Trophoblast cell (in vitro differentiated cells and primary cell): ENCODE measurements around the gene MCCC1.

Experiments used
- DNase-seq, 2 donors: peaks; one replicate each; pipeline ENCODE4 v3.0.0-alpha.2; 2016
- H2AFZ ChIP-seq: 2 replicates; pipeline ENCODE4 v1.6.1; 2013; ENCODE audit warnings: low read length, moderate library complexity, mild to moderate bottlenecking; ENCODE audit not compliant: insufficient read depth, poor library complexity
- H2AK5ac ChIP-seq: 2 replicates; pipeline ENCODE4 v1.6.1; 2013; ENCODE audit warnings: mild to moderate bottlenecking, low read length
- H2BK120ac ChIP-seq: 2 replicates; pipeline ENCODE4 v1.6.1; 2013; ENCODE audit warnings: low read length, mild to moderate bottlenecking, moderate library complexity; ENCODE audit not compliant: insufficient read depth, poor library complexity
- H2BK12ac ChIP-seq: 2 replicates; pipeline ENCODE4 v1.6.1; 2013; ENCODE audit warnings: mild to moderate bottlenecking, low read length, moderate library complexity
- H2BK5ac ChIP-seq: 2 replicates; pipeline ENCODE4 v1.6.1; 2013; ENCODE audit warnings: low read length, low read depth, moderate library complexity, mild to moderate bottlenecking; ENCODE audit not compliant: poor library complexity
- H3K14ac ChIP-seq: 2 replicates; pipeline ENCODE4 v1.6.1; 2013; ENCODE audit warnings: mild to moderate bottlenecking, low read length
- H3K18ac ChIP-seq: 2 replicates; pipeline ENCODE4 v1.6.1; 2013; ENCODE audit warnings: mild to moderate bottlenecking, low read length
- H3K23ac ChIP-seq: 2 replicates; pipeline ENCODE4 v1.6.1; 2013; ENCODE audit warnings: low read length
- H3K27ac ChIP-seq: 2 replicates; pipeline ENCODE4 v1.5.1; 2013; ENCODE audit warnings: low read depth, mild to moderate bottlenecking, inconsistent platforms, low read length, moderate library complexity
- H3K27me3 ChIP-seq: 2 replicates; pipeline ENCODE4 v1.6.1; 2013; ENCODE audit warnings: inconsistent platforms, mild to moderate bottlenecking, low read length, moderate library complexity; ENCODE audit not compliant: insufficient read depth
- H3K36me3 ChIP-seq, 2 experiments: 1 replicate in 1 of 2; 2 replicates in 1 of 2; pipeline ENCODE4 v1.6.1; 2013; ENCODE audit warnings: low read length in 2 of 2, mild to moderate bottlenecking in 2 of 2, moderate library complexity in 1 of 2; ENCODE audit not compliant: insufficient read depth in 2 of 2, control insufficient read depth in 1 of 2
- H3K4ac ChIP-seq: 2 replicates; pipeline ENCODE4 v1.6.1; 2013; ENCODE audit warnings: low read depth, mild to moderate bottlenecking, low read length, moderate library complexity
- H3K4me1 ChIP-seq, 2 experiments: 1 replicate in 1 of 2; 2 replicates in 1 of 2; pipeline ENCODE4 v1.6.1; 2013; ENCODE audit warnings: low read length in 2 of 2, mild to moderate bottlenecking in 2 of 2, moderate library complexity in 1 of 2; ENCODE audit not compliant: insufficient read depth in 2 of 2, control insufficient read depth in 1 of 2
- H3K4me2 ChIP-seq: 2 replicates; pipeline ENCODE4 v1.6.1; 2013; ENCODE audit warnings: inconsistent platforms, mild to moderate bottlenecking, low read length, moderate library complexity
- H3K4me3 ChIP-seq: 2 replicates; pipeline ENCODE4 v1.5.1; 2013; ENCODE audit warnings: mild to moderate bottlenecking, low read depth, low read length, inconsistent platforms
- H3K79me1 ChIP-seq: one replicate; pipeline ENCODE4 v1.6.1; 2013; ENCODE audit warnings: low read length
- H3K79me2 ChIP-seq: 2 replicates; pipeline ENCODE4 v1.6.1; 2013; ENCODE audit warnings: low read length, mild to moderate bottlenecking; ENCODE audit not compliant: control insufficient read depth, insufficient read depth, poor library complexity
- H3K9ac ChIP-seq: 2 replicates; pipeline ENCODE4 v1.6.1; 2013; ENCODE audit warnings: mild to moderate bottlenecking, low read length
- H3K9me3 ChIP-seq: 2 replicates; pipeline ENCODE4 v1.6.1; 2013; ENCODE audit warnings: low read depth, mild to moderate bottlenecking, control low read depth, inconsistent platforms, low read length; ENCODE audit not compliant: insufficient read depth
- H4K12ac ChIP-seq: 2 replicates; pipeline ENCODE4 v1.6.1; 2013; ENCODE audit warnings: low read depth, mild to moderate bottlenecking, low read length, moderate library complexity
- H4K8ac ChIP-seq: 2 replicates; pipeline ENCODE4 v1.6.1; 2013; ENCODE audit warnings: low read depth, mild to moderate bottlenecking, low read length, moderate library complexity
- H4K91ac ChIP-seq: one replicate; pipeline ENCODE4 v1.6.1; 2013; ENCODE audit warnings: low read depth, mild to moderate bottlenecking, low read length, moderate library complexity
- WGBS: extraction: QIAGEN DNeasy Blood & Tissue Kit; methylation state at CpG from one replicate; pipeline ENCODE4 v1.1.7; 2013; ENCODE audit warnings: missing lambda C conversion rate; ENCODE audit not compliant: insufficient read length, insufficient coverage; ENCODE audit errors: extremely low coverage; 5-methylcytosine and 5-hydroxymethylcytosine counted together

Gene MCCC1

GRCh38 chr3:183129243-183129642, 29.9 kb upstream of the MCCC1 start:
- Histone ChIP-seq H2BK120ac (no peak overlapping the region), H3K79me2 (no peaks in the 10 kb centered on the region), H3K9me3 (no peaks in the 10 kb centered on the region), H2BK5ac (no peak overlapping the region), H3K9ac (no peak overlapping the region), H4K12ac (no peak overlapping the region), H2BK12ac (no peak overlapping the region), H3K4me1 (no peaks in the 10 kb centered on the region), H3K4me3 (no peak overlapping the region), H3K36me3 (no peaks in the 10 kb centered on the region), H3K79me1 (no peaks in the 10 kb centered on the region), H2AFZ (no peak overlapping the region), H3K23ac (no peak overlapping the region), H3K4ac (no peak overlapping the region), H2AK5ac (no peak overlapping the region), H3K18ac (no peak overlapping the region), H3K27ac (no peak overlapping the region), H3K14ac (no peak overlapping the region), H3K4me2 (no peak overlapping the region), H4K8ac (no peak overlapping the region), H4K91ac (no peak overlapping the region), H3K27me3 (no peaks in the 10 kb centered on the region)
- WGBS: no CpG with 5 or more reads among the region's 1 CpG
- no peak for DNase-seq

- Histone ChIP-seq H3K4me1 (no peaks in the 10 kb centered on the region), H2AK5ac (no peak overlapping the region), H4K12ac (no peak overlapping the region), H3K9ac (no peak overlapping the region), H3K14ac (no peak overlapping the region), H2AFZ (no peak overlapping the region), H2BK120ac (no peak overlapping the region), H3K79me2 (no peaks in the 10 kb centered on the region), H3K4me3 (no peak overlapping the region), H3K36me3 (no peaks in the 10 kb centered on the region), H3K9me3 (no peaks in the 10 kb centered on the region), H2BK12ac (no peak overlapping the region), H3K4ac (no peak overlapping the region), H3K79me1 (no peaks in the 10 kb centered on the region), H3K4me2 (no peak overlapping the region), H3K23ac (no peak overlapping the region), H3K27me3 (no peaks in the 10 kb centered on the region), H2BK5ac (no peak overlapping the region), H4K91ac (no peak overlapping the region), H3K27ac (no peak overlapping the region), H4K8ac (no peak overlapping the region), H3K18ac (no peak overlapping the region)
- no peak for DNase-seq
- no CpG with 5 or more reads among the region's 3 CpGs for WGBS
These were observed 29.4 kb upstream of the MCCC1 start for GRCh38 chr3:183128709-183129108.

GRCh38 chr3:183123891-183124290, 24.6 kb upstream of the MCCC1 start:
- H3K23ac ChIP-seq: no peak overlapping the region
- H3K4me3 ChIP-seq: no peak overlapping the region
- no peaks in the 10 kb centered on the region for H3K79me1 ChIP-seq
- no peak overlapping the region for H2BK5ac ChIP-seq
- no peaks in the 10 kb centered on the region for H3K36me3 ChIP-seq
- no CpG with 5 or more reads among the region's 4 CpGs for WGBS
- H3K9ac ChIP-seq: no peak overlapping the region
- no peak overlapping the region for H3K4me2 ChIP-seq
- no peak overlapping the region for H3K14ac ChIP-seq
- no peak overlapping the region for H3K18ac ChIP-seq
- H3K4me1 ChIP-seq: no peaks in the 10 kb centered on the region
- no peaks in the 10 kb centered on the region for H3K79me2 ChIP-seq
- no peak overlapping the region for H2AK5ac ChIP-seq
- no peak overlapping the region for H4K12ac ChIP-seq
- H3K9me3 ChIP-seq: no peaks in the 10 kb centered on the region
- H3K27ac ChIP-seq: no peak overlapping the region
- H3K4ac ChIP-seq: no peak overlapping the region
- no peak overlapping the region for H2BK12ac ChIP-seq
- no peak overlapping the region for H4K8ac ChIP-seq
- no peak overlapping the region for H4K91ac ChIP-seq
- no peak overlapping the region for H2AFZ ChIP-seq
- no peak overlapping the region for H2BK120ac ChIP-seq
- peak in 1 of 2 donors; percentile 13 for DNase-seq
- H3K27me3 ChIP-seq: no peaks in the 10 kb centered on the region

- no peak overlapping the region for H3K4ac ChIP-seq
- no peak overlapping the region for H4K12ac ChIP-seq
- no peak overlapping the region for H3K18ac ChIP-seq
- H2BK12ac ChIP-seq: no peak overlapping the region
- no peak overlapping the region for H2BK120ac ChIP-seq
- H3K9me3 ChIP-seq: no peaks in the 10 kb centered on the region
- no peak overlapping the region for H3K4me2 ChIP-seq
- H3K4me3 ChIP-seq: no peak overlapping the region
- H4K8ac ChIP-seq: no peak overlapping the region
- no peak overlapping the region for H3K9ac ChIP-seq
- H3K27ac ChIP-seq: no peak overlapping the region
- H2BK5ac ChIP-seq: no peak overlapping the region
- H3K79me1 ChIP-seq: no peaks in the 10 kb centered on the region
- no peak overlapping the region for H3K14ac ChIP-seq
- H3K4me1 ChIP-seq: no peaks in the 10 kb centered on the region
- no peak overlapping the region for H4K91ac ChIP-seq
- H3K36me3 ChIP-seq: no peaks in the 10 kb centered on the region
- H3K27me3 ChIP-seq: no peaks in the 10 kb centered on the region
- H2AFZ ChIP-seq: no peak overlapping the region
- DNase-seq: peak in 1 of 2 donors; percentile 77
- no peaks in the 10 kb centered on the region for H3K79me2 ChIP-seq
- H2AK5ac ChIP-seq: no peak overlapping the region
- WGBS: no CpG with 5 or more reads among the region's 2 CpGs
- no peak overlapping the region for H3K23ac ChIP-seq
These were observed 23.1 kb upstream of the MCCC1 start for GRCh38 chr3:183122257-183122932.
